GM10266 (cell line): Measurements from ENCODE around the gene MACF1.
A peak's percentile ranks its signal among the peaks of the same experiment; 100 is the strongest.

ENCODE experiments used
- DNase-seq: peaks from one replicate; pipeline ENCODE4 v3.0.0; 2012; ENCODE audit errors: extremely low spot score
- CTCF ChIP-seq: IDR thresholded peaks from 2 replicates; pipeline ENCODE4 v1.5.1; 2012; ENCODE audit warnings: mild to moderate bottlenecking, low read depth; ENCODE audit not compliant: control insufficient read depth, insufficient read depth; ENCODE audit errors: missing control alignments

MACF1 gene

GRCh38 chr1:39368045-39368444 is 163.6 kb downstream of the MACF1 start:
- no peak for TF ChIP-seq CTCF
- DNase-seq: no peak

GRCh38 chr1:39369565-39369964 is 165.1 kb downstream of the MACF1 start:
- TF ChIP-seq CTCF: no peak
- no peak for DNase-seq

- DNase-seq: no peak
- TF ChIP-seq CTCF: no peak
Measured at GRCh38 chr1:39370602-39371001, 166.1 kb downstream of the MACF1 start.

GRCh38 chr1:39372105-39372504 is 167.6 kb downstream of the MACF1 start:
- DNase-seq: no peak
- TF ChIP-seq CTCF: no peak

- no peak for TF ChIP-seq CTCF
- no peak for DNase-seq
Measured at GRCh38 chr1:39376656-39377055, 172.2 kb downstream of the MACF1 start.

GRCh38 chr1:39378377-39378776 is 173.9 kb downstream of the MACF1 start:
- DNase-seq: no peak
- peak; percentile 29 for TF ChIP-seq CTCF

- no peak for TF ChIP-seq CTCF
- no peak for DNase-seq
Measured at GRCh38 chr1:39379187-39379586, 174.7 kb downstream of the MACF1 start.
